Osteocyte (in vitro differentiated cells): ENCODE measurements around the gene UBTF. TPM values are rescaled to one million over a fixed set of nuclear protein-coding genes. Genes with fewer than 3 reads are reported as not detected.

Source experiments
- DNase-seq: peaks from one replicate; pipeline ENCODE4 v3.0.0; 2021; ENCODE audit warnings: mixed read lengths; ENCODE audit not compliant: unreplicated experiment; ENCODE audit errors: extremely low spot score
- H3K27ac Mint-ChIP-seq: one replicate; pipeline ENCODE4 v1.8.0; 2021; ENCODE audit warnings: mild to moderate bottlenecking, mixed read lengths; ENCODE audit not compliant: unreplicated experiment
- H3K27me3 Mint-ChIP-seq: one replicate; pipeline ENCODE4 v1.8.0; 2021; ENCODE audit warnings: mixed read lengths; ENCODE audit not compliant: unreplicated experiment
- H3K36me3 Mint-ChIP-seq: one replicate; pipeline ENCODE4 v1.8.0; 2021; ENCODE audit warnings: mixed read lengths; ENCODE audit not compliant: unreplicated experiment
- H3K4me1 Mint-ChIP-seq: one replicate; pipeline ENCODE4 v1.8.0; 2021; ENCODE audit warnings: mixed read lengths; ENCODE audit not compliant: unreplicated experiment
- H3K4me3 Mint-ChIP-seq: one replicate; pipeline ENCODE4 v1.8.0; 2021; ENCODE audit warnings: mild to moderate bottlenecking, moderate library complexity, mixed read lengths; ENCODE audit not compliant: unreplicated experiment
- H3K9me3 Mint-ChIP-seq: one replicate; pipeline ENCODE4 v1.8.0; 2021; ENCODE audit warnings: mixed read lengths; ENCODE audit not compliant: unreplicated experiment
- total RNA-seq: library from RNA; stranded (reverse); gene quantifications from 2 replicates; pipeline ENCODE4 v1.2.1, GENCODE V29; 2021
- TF ChIP-seq, protein P1 (sequence below): fragments of 200-600 bp; sonication (generic); IDR thresholded peaks from 2 replicates; pipeline ENCODE4 v1.5.0; 2021; ENCODE audit warnings: antibody characterized with exemption, mild to moderate bottlenecking, moderate library complexity

Gene UBTF
- total RNA-seq, 1 donor from 2014 or later = 96.9 TPM

DNA sequence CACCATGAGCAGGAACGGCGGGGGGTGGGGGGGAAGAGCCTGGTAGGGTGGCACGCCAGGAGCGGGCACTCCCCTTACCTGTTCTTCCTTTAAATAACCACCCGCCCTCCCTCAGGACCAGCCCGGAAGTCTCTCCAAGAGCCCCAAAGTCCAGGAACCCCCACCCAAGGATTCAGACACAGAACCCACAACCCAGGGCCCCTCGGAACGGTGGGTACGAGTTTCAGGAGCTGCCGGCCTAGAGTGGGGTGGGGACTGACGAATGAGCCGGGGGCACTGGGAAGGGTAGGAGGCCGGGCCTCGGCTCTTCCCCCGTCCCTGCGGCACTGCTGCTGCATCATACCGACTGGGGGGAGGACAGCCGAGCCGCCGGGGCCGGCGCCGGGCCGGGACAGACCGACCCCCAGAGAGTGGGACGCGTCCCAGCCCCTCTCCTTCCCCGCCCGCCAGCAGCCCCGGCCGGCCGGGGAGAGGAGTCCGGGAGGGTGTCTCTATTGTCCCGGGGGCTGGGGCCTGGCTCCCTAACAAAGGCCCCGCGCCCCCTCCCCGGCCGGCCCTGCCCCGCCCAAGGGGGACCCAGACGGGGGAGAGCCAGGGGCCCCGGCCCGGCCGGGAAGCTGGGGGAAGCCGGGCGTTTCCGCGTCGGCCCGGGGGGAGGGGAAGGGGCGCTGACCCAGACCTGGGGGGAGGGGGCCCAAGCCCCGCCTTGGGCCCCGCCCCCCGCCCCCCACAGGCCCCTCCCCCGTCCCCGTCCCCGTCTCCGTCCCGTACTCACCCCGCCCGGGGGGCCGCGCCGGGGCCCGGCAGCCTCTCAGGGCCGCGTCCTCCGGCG is 20.5 kb downstream of the UBTF start:
- Mint-ChIP-seq H3K36me3 (peaks cover 16% of the 10 kb centered on the region), H3K27me3 (no peaks in the 10 kb centered on the region), H3K9me3 (no peaks in the 10 kb centered on the region), H3K27ac (peak overlapping the region; percentile 80), H3K4me3 (peak overlapping the region; percentile 75), H3K4me1 (peaks cover 29% of the 10 kb centered on the region)
- TF ChIP-seq, protein P1, sequence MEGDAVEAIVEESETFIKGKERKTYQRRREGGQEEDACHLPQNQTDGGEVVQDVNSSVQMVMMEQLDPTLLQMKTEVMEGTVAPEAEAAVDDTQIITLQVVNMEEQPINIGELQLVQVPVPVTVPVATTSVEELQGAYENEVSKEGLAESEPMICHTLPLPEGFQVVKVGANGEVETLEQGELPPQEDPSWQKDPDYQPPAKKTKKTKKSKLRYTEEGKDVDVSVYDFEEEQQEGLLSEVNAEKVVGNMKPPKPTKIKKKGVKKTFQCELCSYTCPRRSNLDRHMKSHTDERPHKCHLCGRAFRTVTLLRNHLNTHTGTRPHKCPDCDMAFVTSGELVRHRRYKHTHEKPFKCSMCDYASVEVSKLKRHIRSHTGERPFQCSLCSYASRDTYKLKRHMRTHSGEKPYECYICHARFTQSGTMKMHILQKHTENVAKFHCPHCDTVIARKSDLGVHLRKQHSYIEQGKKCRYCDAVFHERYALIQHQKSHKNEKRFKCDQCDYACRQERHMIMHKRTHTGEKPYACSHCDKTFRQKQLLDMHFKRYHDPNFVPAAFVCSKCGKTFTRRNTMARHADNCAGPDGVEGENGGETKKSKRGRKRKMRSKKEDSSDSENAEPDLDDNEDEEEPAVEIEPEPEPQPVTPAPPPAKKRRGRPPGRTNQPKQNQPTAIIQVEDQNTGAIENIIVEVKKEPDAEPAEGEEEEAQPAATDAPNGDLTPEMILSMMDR = no peak
- no peak for DNase-seq

DNA sequence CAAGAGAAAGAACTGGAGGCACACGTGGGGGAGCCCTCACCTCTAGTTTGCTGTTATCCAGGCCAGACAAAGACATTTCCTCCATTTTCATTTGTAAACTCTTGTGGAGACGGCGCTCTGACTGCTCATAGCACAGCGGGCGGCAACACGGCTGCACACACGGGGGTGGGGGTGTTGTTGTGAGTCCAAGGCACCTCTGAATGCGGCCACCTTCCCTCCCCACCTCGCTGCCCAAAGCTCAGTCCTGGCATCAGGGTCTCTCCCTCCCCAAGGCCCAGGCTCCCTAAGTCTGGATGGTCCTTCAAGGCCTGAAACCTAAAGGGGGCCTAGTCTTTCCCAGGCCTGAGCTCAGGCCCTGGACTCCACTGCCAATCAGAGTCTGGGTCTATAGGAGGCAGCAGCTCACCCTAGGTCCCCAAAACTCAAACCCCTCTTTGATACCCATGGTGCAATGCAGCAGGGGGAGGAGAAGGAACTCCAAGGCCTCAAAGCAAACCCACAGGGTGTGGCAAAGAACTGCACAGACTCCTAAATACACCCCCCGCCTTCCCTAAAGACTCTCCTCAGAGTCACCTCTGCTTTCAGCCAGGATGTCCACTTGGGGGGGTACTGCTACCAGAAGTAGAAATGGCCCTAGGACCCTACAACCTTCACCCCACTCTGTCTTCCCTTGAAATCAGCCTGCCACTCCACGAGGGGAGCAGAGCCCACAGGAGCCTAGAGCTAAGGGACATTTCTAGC is 21.3 kb downstream of the UBTF start:
- no peaks in the 10 kb centered on the region for H3K9me3 Mint-ChIP-seq
- H3K36me3 Mint-ChIP-seq = peaks cover 19% of the 10 kb centered on the region
- H3K27me3 Mint-ChIP-seq = no peaks in the 10 kb centered on the region
- DNase-seq = no peak
- TF ChIP-seq, protein P1 = no peak
- peak overlapping the region; percentile 75 for H3K4me3 Mint-ChIP-seq
- H3K27ac Mint-ChIP-seq = peak overlapping the region; percentile 80
- H3K4me1 Mint-ChIP-seq = peaks cover 25% of the 10 kb centered on the region

DNA sequence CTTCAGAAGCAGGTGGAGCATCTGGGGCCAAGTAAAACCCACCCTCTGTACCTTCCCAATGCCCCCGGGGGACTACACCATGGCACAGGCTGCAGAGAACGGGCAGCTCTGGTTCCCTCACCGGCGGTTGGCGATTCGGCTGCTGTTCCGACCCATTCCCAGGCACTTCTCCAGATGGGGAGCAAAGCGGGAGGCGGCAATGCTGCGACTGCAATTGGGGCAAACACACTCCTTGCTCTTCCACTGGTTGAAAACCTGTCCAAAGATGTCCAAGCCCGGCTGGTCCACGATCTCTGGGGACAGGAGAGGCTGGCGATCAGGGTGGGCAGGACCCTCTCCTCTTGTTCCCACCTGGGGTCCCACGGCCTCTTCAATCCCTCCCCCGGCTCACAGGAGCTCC is 22.4 kb downstream of the UBTF start:
- H3K9me3 Mint-ChIP-seq = no peaks in the 10 kb centered on the region
- H3K27me3 Mint-ChIP-seq = no peaks in the 10 kb centered on the region
- DNase-seq = no peak
- H3K36me3 Mint-ChIP-seq = peaks cover 20% of the 10 kb centered on the region
- no peak overlapping the region for H3K27ac Mint-ChIP-seq
- H3K4me1 Mint-ChIP-seq = peaks cover 22% of the 10 kb centered on the region
- H3K4me3 Mint-ChIP-seq = no peak overlapping the region
- TF ChIP-seq, protein P1 = no peak

DNA sequence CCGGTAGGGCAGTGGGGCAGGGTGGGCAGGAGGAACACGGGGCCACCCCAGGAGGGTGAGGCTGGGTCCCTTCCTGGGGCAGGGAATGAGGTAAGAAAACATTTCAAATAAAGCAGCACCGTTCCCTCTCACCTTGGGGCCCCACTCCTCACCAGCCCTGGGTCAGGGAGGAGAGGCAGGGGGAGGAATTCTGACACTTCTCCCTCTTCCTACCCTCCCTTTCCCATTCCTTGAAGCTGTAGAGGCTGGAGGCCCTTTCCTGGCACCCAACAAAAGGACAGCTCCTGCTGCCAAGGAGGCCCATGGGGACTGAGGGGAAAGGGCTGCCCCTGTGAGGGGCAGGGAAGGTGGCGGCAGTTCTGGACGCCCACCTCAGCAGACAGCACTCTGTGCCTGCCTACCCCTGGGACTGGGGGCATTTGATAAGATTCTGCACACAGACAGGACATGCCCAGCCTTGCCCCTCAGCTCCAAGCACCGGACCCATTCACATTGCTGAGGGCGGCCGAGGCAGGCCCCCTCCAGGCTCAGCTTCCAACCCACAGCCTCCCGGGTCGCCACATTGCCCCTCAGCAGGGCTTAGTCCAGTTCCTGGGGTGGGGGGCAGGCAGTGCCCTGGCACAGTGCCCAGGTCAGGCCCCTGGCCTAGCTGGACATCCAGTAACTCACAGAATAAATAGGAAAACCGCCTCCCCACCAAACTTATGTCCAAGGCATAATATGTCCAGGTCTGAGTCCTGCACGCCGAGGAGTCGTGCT is 26.0 kb downstream of the UBTF start:
- Mint-ChIP-seq H3K9me3 (no peaks in the 10 kb centered on the region), H3K4me1 (peaks cover 18% of the 10 kb centered on the region), H3K4me3 (no peak overlapping the region), H3K27ac (peak overlapping the region; percentile 34), H3K36me3 (peaks cover 20% of the 10 kb centered on the region), H3K27me3 (no peaks in the 10 kb centered on the region)
- no peak for DNase-seq
- TF ChIP-seq, protein P1 = no peak
